PC-9 (cell line): Measurements from ENCODE around the gene THSD7B. TPM values are rescaled to one million over a fixed set of nuclear protein-coding genes. Genes with fewer than 3 reads are reported as not detected.

Experiments used
- BruUV-seq: library from RNA; stranded (reverse); fragments of 400-500 nt; replicated peaks from 2 replicates; lab custom pipeline; 2021; lab: Mats Ljungman, UMichigan
- CTCF ChIA-PET: fragments of 300-600 bp; sonication (Branson Sonifier 250); formaldehyde crosslinking; loops from one replicate; lab custom pipeline; 2022; ENCODE audit warnings: antibody characterized with exemption; lab: Charles Lee
- POLR2A ChIA-PET: fragments of 300-600 bp; sonication (Branson Sonifier 250); formaldehyde crosslinking; loops from one replicate; lab custom pipeline; 2022; ENCODE audit warnings: antibody characterized with exemption; ENCODE audit not compliant: unreplicated experiment; lab: Charles Lee
- DNase-seq, 2 experiments: peaks; one replicate each; pipeline versions ENCODE4 v3.0.0 to v3.0.0-alpha.2; 2015 to 2022; ENCODE audit warnings: mixed read lengths in 1 of 2
- H2AFZ ChIP-seq: fragments of 200-600 bp; sonication (generic); 2 replicates; pipeline ENCODE4 v1.8.1; 2017; ENCODE audit warnings: antibody characterized with exemption
- H3F3A ChIP-seq: fragments of 200-600 bp; sonication (generic); 2 replicates; pipeline ENCODE4 v1.8.1; 2017; ENCODE audit warnings: antibody characterized with exemption, mild to moderate bottlenecking, low read depth; ENCODE audit not compliant: insufficient read depth
- H3K27ac ChIP-seq: fragments of 200-600 bp; sonication (generic); 2 replicates; pipeline ENCODE4 v1.6.1; 2016; ENCODE audit warnings: mixed run types
- H3K27me3 ChIP-seq: fragments of 200-600 bp; sonication (generic); 2 replicates; pipeline ENCODE4 v1.6.1; 2016; ENCODE audit warnings: low read depth, mixed run types; ENCODE audit not compliant: insufficient read depth
- H3K36me3 ChIP-seq: fragments of 200-600 bp; sonication (generic); 2 replicates; pipeline ENCODE4 v1.6.1; 2016; ENCODE audit warnings: low read depth, mixed run types
- H3K4me1 ChIP-seq: fragments of 200-600 bp; sonication (generic); replicated peaks from 2 replicates; pipeline ENCODE4 v1.6.1; 2016; ENCODE audit warnings: mixed run types; ENCODE audit not compliant: insufficient read depth
- H3K4me2 ChIP-seq: fragments of 200-600 bp; sonication (generic); 2 replicates; pipeline ENCODE4 v1.6.1; 2017; ENCODE audit warnings: mixed run types
- H3K4me3 ChIP-seq: fragments of 200-600 bp; sonication (generic); 2 replicates; pipeline ENCODE4 v1.6.1; 2016; ENCODE audit warnings: mixed run types
- H3K79me2 ChIP-seq: fragments of 200-600 bp; sonication (generic); 2 replicates; pipeline ENCODE4 v1.6.1; 2017; ENCODE audit warnings: low read depth, mixed run types
- H3K9me2 ChIP-seq: fragments of 200-600 bp; sonication (generic); 2 replicates; pipeline ENCODE4 v1.8.1; 2017; ENCODE audit warnings: mild to moderate bottlenecking; ENCODE audit not compliant: insufficient read depth
- H3K9me3 ChIP-seq: fragments of 200-600 bp; sonication (generic); 2 replicates; pipeline ENCODE4 v1.8.1; 2016; ENCODE audit warnings: low read depth; ENCODE audit not compliant: insufficient read depth
- H4K20me1 ChIP-seq: fragments of 200-600 bp; sonication (generic); 2 replicates; pipeline ENCODE4 v1.8.1; 2017; ENCODE audit not compliant: insufficient read depth
- EZH2 ChIP-seq: fragments of 200-600 bp; sonication (generic); IDR thresholded peaks from 2 replicates; pipeline ENCODE4 v1.8.0; 2017; ENCODE audit warnings: antibody characterized with exemption, low read depth
- intact Hi-C: fragments of 100-400 bp; cut with micrococcal nuclease; formaldehyde crosslinking; loops from one replicate; pipeline ENCODE4 v1.10.0; 2022; ENCODE audit not compliant: unreplicated experiment
- total RNA-seq: library from RNA; stranded (reverse); gene quantifications from 2 replicates; pipeline ENCODE4 v1.2.3, GENCODE V29; 2021
- TF ChIP-seq, protein P1 (sequence below): fragments of 200-600 bp; sonication (generic); conservative IDR thresholded peaks from 2 replicates; pipeline ENCODE4 v1.6.1; 2017; ENCODE audit warnings: mixed run types, antibody characterized with exemption, mild to moderate bottlenecking, moderate library complexity

THSD7B gene
- total RNA-seq, 1 experiment from 2014 or later, result not detected

DNA sequence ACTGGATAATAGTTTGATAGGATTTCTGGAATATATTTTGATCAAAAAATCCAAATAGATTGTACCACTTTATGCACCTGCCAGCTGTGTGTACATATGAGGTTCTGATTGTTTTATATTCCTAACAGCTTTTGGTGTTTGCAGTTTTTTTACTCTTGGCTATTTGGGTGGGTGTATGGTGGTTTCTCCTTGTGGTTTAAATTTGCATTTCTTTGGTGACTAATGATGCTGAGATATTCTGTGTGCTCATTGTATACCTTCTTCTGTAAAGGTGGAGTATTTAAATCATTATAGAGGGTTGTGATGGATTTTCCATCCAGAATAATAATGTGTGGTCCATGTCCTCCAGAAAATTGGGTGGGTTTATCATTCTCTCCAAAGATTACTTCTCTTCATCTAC, 372.9 kb downstream of the THSD7B start:
- POLR2A ChIA-PET, result no interaction called here
- intact Hi-C loops, result no loop called here

DNA sequence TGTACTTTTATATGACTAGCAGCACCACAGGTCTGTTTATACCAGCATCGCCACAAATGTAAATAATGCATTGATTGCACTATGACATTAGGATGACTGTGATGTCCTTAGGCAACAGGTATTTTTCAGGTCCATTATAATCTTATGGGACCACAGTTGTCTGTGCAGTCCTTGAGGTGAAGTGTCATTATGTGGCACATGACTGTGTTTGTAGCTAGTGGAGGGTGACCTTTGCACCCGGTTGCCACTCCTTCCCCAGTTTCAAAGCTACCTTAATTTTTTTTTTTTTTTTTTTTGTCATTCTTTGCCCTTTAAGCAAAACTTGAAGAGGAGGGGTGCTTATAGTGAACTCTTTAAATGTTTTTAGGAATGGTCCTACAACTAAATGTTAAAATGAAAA, 386.4 kb downstream of the THSD7B start:
- no peaks in the 10 kb centered on the region for H3K27me3 ChIP-seq
- H3K9me2 ChIP-seq, result no peaks in the 10 kb centered on the region
- H4K20me1 ChIP-seq, result no peaks in the 10 kb centered on the region
- CTCF ChIA-PET, result no interaction called here
- H3K4me2 ChIP-seq, result no peak overlapping the region
- no peaks in the 10 kb centered on the region for H3K9me3 ChIP-seq
- intact Hi-C loops, result no loop called here
- DNase-seq, result no peak
- H2AFZ ChIP-seq, result no peak overlapping the region
- H3K4me1 ChIP-seq, result no peaks in the 10 kb centered on the region
- TF ChIP-seq, protein P1, sequence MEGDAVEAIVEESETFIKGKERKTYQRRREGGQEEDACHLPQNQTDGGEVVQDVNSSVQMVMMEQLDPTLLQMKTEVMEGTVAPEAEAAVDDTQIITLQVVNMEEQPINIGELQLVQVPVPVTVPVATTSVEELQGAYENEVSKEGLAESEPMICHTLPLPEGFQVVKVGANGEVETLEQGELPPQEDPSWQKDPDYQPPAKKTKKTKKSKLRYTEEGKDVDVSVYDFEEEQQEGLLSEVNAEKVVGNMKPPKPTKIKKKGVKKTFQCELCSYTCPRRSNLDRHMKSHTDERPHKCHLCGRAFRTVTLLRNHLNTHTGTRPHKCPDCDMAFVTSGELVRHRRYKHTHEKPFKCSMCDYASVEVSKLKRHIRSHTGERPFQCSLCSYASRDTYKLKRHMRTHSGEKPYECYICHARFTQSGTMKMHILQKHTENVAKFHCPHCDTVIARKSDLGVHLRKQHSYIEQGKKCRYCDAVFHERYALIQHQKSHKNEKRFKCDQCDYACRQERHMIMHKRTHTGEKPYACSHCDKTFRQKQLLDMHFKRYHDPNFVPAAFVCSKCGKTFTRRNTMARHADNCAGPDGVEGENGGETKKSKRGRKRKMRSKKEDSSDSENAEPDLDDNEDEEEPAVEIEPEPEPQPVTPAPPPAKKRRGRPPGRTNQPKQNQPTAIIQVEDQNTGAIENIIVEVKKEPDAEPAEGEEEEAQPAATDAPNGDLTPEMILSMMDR, result no peak
- TF ChIP-seq EZH2, result no peak
- no peak overlapping the region for H3K4me3 ChIP-seq
- H3F3A ChIP-seq, result no peaks in the 10 kb centered on the region
- BruUV-seq, result no TSS peak
- no peaks in the 10 kb centered on the region for H3K79me2 ChIP-seq
- H3K27ac ChIP-seq, result no peak overlapping the region
- no peaks in the 10 kb centered on the region for H3K36me3 ChIP-seq
- POLR2A ChIA-PET, result no interaction called here

More for the DNA sequence above, 372.9 kb downstream of the THSD7B start:
- Histone ChIP-seq H3K4me3 (no peak overlapping the region), H3K27me3 (no peaks in the 10 kb centered on the region), H3K4me2 (no peak overlapping the region), H3K79me2 (no peaks in the 10 kb centered on the region), H3K9me2 (no peaks in the 10 kb centered on the region), H4K20me1 (no peaks in the 10 kb centered on the region), H3K9me3 (no peaks in the 10 kb centered on the region), H2AFZ (no peak overlapping the region), H3K4me1 (no peaks in the 10 kb centered on the region), H3K27ac (no peak overlapping the region), H3F3A (no peaks in the 10 kb centered on the region), H3K36me3 (no peaks in the 10 kb centered on the region)
- TF ChIP-seq, protein P1, result no peak
- no peak for DNase-seq
- BruUV-seq, result no TSS peak
- CTCF ChIA-PET, result no interaction called here

DNA sequence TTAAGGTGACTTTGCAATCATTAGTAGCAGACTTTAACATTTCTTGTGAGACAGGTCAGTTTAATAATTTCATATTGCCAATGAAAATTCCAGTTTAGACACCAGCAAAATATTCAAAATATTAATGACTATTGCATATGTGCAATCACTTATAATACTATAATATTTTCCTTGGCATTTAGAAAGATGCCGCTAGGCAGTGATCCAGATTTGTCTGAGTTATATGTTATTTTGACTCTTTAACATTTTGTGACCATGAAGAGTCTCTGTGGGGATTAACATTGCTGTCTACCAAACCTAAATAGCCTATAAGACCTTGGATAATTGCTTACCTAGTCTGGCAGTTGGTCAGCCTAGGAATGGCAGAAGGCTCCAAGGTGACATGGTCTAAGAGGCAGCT, 389.6 kb downstream of the THSD7B start:
- no peaks in the 10 kb centered on the region for H3K4me1 ChIP-seq
- DNase-seq, result no peak
- intact Hi-C loops, result no loop called here
- H2AFZ ChIP-seq, result no peak overlapping the region
- no peaks in the 10 kb centered on the region for H3K9me3 ChIP-seq
- H3K4me2 ChIP-seq, result no peak overlapping the region
- POLR2A ChIA-PET, result no interaction called here
- H3F3A ChIP-seq, result no peaks in the 10 kb centered on the region
- no peak overlapping the region for H3K27ac ChIP-seq
- no TSS peak for BruUV-seq
- CTCF ChIA-PET, result no interaction called here
- H3K79me2 ChIP-seq, result no peaks in the 10 kb centered on the region
- no peaks in the 10 kb centered on the region for H4K20me1 ChIP-seq
- no peaks in the 10 kb centered on the region for H3K36me3 ChIP-seq
- H3K27me3 ChIP-seq, result no peaks in the 10 kb centered on the region
- H3K9me2 ChIP-seq, result no peaks in the 10 kb centered on the region
- no peak for TF ChIP-seq EZH2
- TF ChIP-seq, protein P1, result no peak
- H3K4me3 ChIP-seq, result no peak overlapping the region
